Peyer's patch (tissue), 4 donors: ENCODE results near the gene NFAT5.

Source experiments
- POLR2A ChIP-seq, 2 donors: fragments of 450-650 bp; IDR thresholded peaks; one replicate each; pipeline ENCODE4 v1.5.1; 2017; ENCODE audit warnings: antibody characterized with exemption in 2 of 2, mild to moderate bottlenecking in 2 of 2, moderate library complexity in 2 of 2
- TF ChIP-seq, protein P1 (sequence below), 6 experiments: fragments of 450-650 bp in 4 of 6; fragments of 200-600 bp in 2 of 6; sonication (generic) in 1 of 6; IDR thresholded peaks; one replicate each; pipeline ENCODE4 v1.5.1; 2017 to 2019; ENCODE audit warnings: antibody characterized with exemption in 6 of 6, mild to moderate bottlenecking in 3 of 6, moderate library complexity in 1 of 6

GRCh38 chr16:69724981-69725479 is 159.3 kb downstream of the NFAT5 start:
- TF ChIP-seq, protein P1, sequence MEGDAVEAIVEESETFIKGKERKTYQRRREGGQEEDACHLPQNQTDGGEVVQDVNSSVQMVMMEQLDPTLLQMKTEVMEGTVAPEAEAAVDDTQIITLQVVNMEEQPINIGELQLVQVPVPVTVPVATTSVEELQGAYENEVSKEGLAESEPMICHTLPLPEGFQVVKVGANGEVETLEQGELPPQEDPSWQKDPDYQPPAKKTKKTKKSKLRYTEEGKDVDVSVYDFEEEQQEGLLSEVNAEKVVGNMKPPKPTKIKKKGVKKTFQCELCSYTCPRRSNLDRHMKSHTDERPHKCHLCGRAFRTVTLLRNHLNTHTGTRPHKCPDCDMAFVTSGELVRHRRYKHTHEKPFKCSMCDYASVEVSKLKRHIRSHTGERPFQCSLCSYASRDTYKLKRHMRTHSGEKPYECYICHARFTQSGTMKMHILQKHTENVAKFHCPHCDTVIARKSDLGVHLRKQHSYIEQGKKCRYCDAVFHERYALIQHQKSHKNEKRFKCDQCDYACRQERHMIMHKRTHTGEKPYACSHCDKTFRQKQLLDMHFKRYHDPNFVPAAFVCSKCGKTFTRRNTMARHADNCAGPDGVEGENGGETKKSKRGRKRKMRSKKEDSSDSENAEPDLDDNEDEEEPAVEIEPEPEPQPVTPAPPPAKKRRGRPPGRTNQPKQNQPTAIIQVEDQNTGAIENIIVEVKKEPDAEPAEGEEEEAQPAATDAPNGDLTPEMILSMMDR (IDR thresholded peaks at IDR 0.05), result no peak
- no peak for TF ChIP-seq POLR2A (IDR thresholded peaks at IDR 0.05)
